ENCODE results near the gene PHACTR1.

The PHACTR1 gene

GRCh38 chr6:13080462-13081188 lies 364.1 kb downstream of the PHACTR1 start:
- DNase-seq: no peak

DNA sequence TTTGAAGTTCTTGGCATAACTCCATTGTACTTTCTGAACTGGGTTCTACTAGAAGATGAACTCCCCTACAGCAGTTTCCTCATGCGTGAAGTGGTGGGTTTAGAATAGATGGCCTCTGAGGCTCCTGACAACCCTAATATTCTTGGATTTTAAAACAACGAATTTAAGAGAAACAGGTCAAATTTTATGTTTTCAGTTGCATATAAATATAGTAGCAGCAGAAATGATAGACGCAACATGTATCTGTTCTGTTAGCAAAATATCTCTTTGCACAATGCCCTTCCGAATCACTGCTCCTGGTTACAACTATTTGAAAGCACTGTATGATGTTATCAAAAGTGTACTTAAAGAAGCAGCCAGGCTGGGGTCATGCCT lies 364.6 kb downstream of the PHACTR1 start:
- no peak for DNase-seq

- DNase-seq: no peak
Measured at GRCh38 chr6:13089296-13089994, 372.9 kb downstream of the PHACTR1 start.

DNA sequence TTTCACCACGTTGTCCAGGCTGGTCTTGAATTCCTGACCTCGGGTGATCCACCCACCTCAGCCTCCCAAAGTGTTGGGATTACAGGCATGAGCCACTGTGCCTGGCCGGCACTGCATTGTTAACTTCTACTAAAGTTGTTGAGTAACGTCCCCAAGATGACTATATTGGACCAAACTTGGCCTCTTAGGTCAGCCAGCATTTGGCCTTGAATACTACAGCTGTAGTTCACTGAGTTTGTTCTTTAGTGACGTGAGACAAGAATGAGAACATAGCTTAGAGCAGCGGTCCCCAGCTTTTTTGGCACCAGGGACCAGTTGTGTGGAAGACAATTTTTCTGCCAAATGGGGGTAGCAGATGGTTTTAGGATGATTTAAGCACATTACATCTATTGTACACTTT lies 374.6 kb downstream of the PHACTR1 start:
- DNase-seq: no peak

DNA sequence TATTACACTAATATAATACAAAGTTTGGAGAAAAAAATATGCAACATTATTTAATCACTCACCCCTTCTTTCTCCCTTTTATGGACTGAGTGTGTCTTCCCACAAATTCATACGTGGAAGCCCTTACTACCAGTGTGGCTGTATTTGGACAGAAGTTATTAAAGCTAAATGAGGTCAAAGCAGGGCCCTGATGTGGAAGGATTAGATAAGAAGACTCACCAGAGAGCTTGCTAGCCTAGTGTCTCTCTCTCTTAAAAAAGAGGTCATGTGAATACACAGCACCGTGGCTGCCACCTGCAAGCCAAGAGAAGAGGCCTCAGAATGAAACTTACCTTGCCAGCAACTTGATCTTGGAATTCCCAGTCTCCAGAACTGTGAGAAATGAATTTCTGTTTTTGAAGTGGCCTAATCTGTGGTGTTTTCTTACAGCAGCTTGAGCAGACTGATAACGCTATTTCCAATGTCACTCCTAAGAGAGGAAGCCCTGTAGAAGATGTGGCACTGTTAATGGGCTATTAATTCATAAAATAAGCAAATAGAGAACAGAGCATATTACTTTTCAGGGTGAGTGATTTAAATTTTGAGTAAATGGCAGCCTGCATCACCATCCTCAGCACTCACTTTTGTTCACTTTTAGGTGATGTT lies 378.3 kb downstream of the PHACTR1 start:
- DNase-seq: no peak

GRCh38 chr6:13096084-13096483 lies 379.5 kb downstream of the PHACTR1 start:
- DNase-seq: no peak

GRCh38 chr6:13097454-13097853 lies 380.9 kb downstream of the PHACTR1 start:
- DNase-seq: no peak

DNA sequence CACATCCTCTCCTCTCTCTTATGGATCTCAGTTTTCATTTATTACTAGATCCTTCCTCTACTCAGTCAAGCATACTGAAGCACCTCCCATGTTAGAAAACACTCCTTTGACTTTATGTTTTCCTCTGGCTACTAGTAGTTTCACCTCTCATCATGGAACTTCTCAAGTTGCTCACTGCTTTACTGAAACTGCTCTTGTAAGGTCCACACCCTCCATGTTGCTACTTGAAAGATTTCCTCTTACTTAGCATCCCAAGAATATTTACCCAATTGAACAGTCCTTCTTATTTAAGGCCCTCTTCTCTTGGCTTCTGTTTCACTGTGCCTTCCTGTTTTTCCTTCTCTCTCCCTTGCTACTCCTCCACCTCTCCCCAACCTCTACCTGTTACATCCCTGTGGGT lies 381.4 kb downstream of the PHACTR1 start:
- no peak for DNase-seq

DNA sequence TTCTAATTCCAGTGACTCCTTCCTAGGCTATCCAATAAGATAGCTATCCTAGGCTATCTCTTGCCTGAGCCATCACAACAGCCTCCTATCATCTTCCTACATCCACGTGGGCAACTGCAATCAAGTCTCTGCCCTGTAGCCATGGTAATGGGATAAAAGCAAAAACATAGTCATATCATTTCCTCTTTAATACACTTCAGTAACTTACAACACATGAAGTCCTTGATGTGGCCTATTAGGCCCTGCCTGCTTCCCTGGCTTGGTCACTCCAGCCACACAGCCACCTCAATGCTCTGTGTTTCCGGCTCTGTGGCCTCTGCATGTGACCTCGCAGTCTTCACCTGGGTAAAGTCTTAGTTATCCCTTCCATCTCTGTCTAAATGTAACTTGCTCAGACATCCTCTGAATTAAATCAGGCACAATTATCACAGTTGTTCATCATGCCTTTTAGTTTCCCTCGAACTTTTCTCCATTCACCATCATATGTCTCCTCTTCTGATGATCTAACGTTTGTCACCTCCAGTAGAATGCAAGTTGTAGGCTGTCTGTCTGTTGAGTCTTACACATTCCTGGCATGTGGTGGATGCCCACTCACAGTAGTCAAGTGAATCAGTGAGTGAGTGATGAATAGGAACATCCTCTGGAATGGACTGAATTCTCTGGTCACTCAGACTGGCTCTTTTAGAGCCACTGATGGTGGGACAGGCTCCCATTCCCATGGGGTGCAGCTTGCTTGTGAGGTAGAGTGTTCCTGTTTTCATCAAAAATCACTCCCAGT lies 382.4 kb downstream of the PHACTR1 start:
- no peak for DNase-seq

DNA sequence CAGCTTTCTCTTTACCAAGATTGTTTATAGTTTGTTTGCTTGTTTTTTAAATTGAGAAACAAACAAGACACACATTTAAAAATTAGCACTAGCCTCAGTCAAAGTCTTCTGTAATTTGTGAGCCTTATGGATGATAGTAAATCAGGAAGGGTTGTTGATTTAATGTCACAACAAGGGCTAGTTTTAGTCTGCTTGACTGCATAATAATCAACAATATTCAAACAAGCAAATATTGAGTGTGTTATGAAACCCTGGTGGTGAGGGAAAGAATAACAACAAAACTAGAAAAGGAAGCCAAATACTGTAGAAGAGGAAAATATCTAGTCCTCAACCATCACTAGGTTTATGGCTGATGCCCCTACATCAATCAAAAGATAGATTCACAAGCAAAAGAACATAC lies 383.2 kb downstream of the PHACTR1 start:
- no peak for DNase-seq

- DNase-seq: no peak
Measured at GRCh38 chr6:13101409-13101808, 384.8 kb downstream of the PHACTR1 start.

- DNase-seq: no peak
Measured at GRCh38 chr6:13101985-13102384, 385.4 kb downstream of the PHACTR1 start.

- DNase-seq: no peak
Measured at GRCh38 chr6:13103169-13103568, 386.6 kb downstream of the PHACTR1 start.

DNA sequence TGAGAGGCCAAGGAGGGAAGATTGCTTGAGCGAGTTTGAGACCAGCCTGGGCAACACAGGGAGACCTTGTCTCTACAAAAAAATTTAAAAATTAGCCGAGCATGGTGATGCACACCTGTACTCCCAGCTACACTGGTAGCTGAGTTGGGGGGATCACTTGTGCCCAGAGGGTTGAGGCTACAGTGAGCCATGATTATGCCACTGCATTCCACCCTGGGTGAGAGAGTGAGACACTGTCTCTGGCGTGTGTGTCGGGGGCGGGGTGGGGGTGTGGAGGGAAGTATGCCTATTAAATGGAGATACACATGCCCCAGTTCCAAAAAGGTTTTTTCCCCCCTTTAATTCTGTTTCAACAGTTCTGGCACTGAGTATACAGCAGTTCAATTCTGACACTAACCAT lies 388.6 kb downstream of the PHACTR1 start:
- no peak for DNase-seq

DNA sequence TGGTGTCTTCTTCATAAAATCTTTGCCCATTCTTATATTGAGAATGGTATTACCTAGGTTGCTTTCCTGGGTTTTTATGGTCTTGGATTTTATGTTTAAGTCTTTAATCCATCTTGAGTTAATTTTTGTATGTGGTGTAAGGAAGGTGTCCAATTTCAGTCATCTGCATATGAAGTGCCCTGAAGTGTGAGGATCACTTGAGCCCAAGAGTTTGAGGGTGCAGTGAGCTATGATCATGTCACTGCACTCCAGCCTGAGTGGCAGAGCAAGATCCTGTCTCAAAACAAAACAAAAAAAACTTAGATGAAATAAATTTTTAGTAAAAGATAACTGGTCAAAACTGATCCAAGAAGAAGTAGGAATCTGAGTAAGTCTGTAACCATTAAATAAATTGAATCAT lies 396.4 kb downstream of the PHACTR1 start:
- no peak for DNase-seq

DNA sequence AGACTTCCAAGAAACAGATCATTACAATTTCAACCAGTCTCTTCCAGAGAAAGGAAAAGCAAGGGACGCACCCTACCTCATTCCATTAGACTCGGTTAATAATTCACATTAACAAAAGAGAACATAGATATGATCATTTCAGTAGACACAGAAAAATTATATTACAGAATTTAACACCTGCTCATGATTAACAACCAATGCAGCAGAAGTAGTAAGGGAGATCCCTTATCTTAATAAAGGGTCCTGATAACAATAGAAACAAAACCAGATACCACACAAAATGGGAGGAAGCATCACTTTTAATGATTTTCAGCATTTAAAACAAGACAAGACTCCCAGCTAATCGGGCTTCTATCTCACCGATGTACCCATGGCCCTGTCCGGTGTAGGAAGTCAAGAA lies 396.8 kb downstream of the PHACTR1 start:
- no peak for DNase-seq

DNA sequence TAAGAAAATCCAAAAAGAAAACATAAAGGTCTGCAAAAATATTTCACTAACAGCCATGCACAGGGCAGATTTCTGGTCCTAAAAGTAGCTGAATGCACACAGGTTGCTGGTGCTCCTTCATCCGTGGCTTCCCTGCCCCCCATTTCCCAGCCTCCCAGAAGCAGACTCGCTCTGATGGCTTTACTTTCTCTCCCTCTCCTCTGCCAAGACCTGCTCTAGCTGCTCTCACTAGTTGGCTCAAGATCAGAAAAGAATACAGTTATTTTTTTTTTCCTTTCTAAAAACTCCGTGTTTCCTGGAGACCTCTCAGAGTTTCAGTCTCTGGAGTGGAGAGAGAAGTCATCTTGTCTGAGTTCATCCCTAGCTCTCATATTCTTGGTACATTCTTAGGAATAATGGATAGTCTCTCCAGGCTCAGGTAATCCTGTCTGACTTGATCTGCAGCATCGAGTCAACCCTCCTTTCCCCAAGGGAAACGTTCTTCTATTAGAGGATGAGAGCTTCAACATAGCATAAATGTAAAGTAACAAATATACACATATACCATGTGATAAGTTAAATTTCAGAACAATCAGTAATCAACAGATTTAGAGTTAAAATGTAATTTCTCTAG lies 397.5 kb downstream of the PHACTR1 start:
- DNase-seq: no peak

DNA sequence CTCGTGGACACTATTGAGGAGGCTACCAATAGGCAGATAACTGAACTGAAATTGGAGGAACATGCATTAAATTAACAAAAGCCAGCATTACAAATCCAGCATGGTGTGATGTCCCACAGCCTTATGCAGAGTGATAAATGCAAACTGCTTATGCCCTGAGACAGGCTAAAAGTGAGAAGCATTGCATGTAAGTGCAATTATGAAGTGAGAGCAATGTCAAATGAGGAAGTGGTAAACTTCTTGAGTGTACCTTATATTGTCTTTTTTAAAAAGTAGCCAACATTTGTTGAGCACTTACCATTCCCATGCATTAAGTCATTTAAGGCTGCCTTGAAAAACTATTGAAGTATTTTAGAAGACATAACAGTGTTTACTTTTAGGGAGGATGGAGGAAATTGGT lies 399.6 kb downstream of the PHACTR1 start:
- DNase-seq: no peak

DNA sequence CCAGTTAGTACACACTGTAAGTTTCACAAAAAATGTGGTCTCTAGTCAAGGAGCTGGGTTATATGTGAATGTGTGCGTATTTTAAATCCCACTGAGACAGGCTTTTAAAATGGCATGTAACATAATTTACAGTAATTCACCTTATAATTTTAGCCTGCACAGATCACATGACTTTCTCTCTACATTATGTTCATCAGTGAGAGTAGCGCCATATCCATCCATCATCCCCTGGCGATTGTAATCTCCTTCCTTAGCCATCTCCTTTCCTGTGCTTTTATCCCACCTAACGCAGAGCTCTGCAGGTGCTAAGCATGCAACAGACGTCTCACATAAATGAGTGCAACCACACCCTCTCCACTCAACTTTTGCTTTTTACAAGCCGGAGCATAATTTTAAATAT lies 401.0 kb downstream of the PHACTR1 start:
- no peak for DNase-seq

GRCh38 chr6:13119549-13119948 lies 403.0 kb downstream of the PHACTR1 start:
- DNase-seq: no peak

DNA sequence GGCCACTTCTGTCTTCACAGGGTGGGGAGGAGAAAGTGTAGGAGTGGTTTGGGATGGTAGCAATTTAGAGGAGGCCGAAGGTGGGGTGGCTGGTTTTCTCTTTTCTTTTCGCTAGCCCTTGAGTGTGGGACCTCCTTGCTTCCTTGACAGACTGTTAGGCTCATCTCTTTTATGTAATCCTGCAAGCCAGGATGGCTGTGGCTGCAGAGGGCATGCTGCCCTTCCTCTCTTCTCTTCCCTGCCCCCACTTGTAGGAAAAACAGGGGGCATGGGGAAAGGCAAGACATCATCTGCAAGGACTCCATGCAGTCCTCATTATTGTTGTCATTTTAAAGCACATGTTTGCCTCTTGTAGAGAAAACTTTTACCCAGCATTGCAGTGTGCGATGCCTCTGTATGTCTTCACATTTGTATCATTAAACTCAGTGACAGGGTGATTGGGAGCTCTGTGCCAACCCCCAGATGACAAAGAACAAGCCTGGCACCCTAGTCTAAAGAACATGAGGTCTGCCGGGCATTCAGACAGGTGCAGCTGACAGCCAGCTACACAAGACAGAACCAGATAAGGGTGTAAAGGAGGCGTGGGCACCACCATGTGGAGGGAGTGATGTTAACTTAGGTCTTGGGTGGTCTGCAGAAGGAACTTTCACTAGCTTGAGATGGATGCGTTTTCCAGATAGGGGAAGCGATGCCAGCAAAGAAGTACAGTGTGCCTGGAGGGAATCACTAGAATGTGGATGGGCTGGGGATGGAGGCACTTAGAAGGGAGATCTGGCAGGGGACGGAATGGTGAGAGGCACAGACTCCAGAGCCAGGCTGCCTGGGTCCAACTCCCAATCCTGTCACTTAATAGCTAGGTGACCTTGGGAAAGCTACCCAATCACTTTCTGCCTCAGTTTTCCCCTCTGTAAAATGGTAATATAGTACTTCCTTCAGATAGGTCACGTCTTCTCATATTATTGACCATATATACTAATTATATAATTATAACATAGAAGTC lies 404.2 kb downstream of the PHACTR1 start:
- no peak for DNase-seq

- DNase-seq: no peak
Measured at GRCh38 chr6:13124131-13124530, 407.6 kb downstream of the PHACTR1 start.

Data from NCI-H2029 treated with DMSO at 0.1 percent for 48 hours (cell line).